ENCODE measurements around the gene ADAM33.

The ADAM33 gene

GRCh38 chr20:3720068-3720467 is 38.3 kb upstream of the ADAM33 start:
- Histone ChIP-seq H3K4me1 (ENCODE audit: control insufficient read depth, insufficient read depth, low read length) (no peaks in the 10 kb centered on the region), H3K9me3 (ENCODE audit: control insufficient read depth, insufficient read depth, low read length) (no peaks in the 10 kb centered on the region), H3K9ac (ENCODE audit: low read depth, low read length) (no peak overlapping the region), H3K4me3 (ENCODE audit: low read depth, low read length) (no peak overlapping the region), H3K36me3 (ENCODE audit: control insufficient read depth, insufficient read depth, low read length) (no peaks in the 10 kb centered on the region), H3K27me3 (ENCODE audit: control insufficient read depth, insufficient read depth, low read length) (no peaks in the 10 kb centered on the region)

- Histone ChIP-seq H3K4me3 (ENCODE audit: low read depth, low read length) (no peak overlapping the region), H3K36me3 (ENCODE audit: control insufficient read depth, insufficient read depth, low read length) (no peaks in the 10 kb centered on the region), H3K27me3 (ENCODE audit: control insufficient read depth, insufficient read depth, low read length) (no peaks in the 10 kb centered on the region), H3K4me1 (ENCODE audit: control insufficient read depth, insufficient read depth, low read length) (no peaks in the 10 kb centered on the region), H3K9me3 (ENCODE audit: control insufficient read depth, insufficient read depth, low read length) (no peaks in the 10 kb centered on the region), H3K9ac (ENCODE audit: low read depth, low read length) (no peak overlapping the region)
Observed at GRCh38 chr20:3719046-3719445, 37.2 kb upstream of the ADAM33 start.

GRCh38 chr20:3716195-3716834 is 34.5 kb upstream of the ADAM33 start:
- Histone ChIP-seq H3K9ac (ENCODE audit: low read depth, low read length) (no peak overlapping the region), H3K27me3 (ENCODE audit: control insufficient read depth, insufficient read depth, low read length) (no peaks in the 10 kb centered on the region), H3K4me3 (ENCODE audit: low read depth, low read length) (no peak overlapping the region), H3K9me3 (ENCODE audit: control insufficient read depth, insufficient read depth, low read length) (no peaks in the 10 kb centered on the region), H3K36me3 (ENCODE audit: control insufficient read depth, insufficient read depth, low read length) (no peaks in the 10 kb centered on the region), H3K4me1 (ENCODE audit: control insufficient read depth, insufficient read depth, low read length) (no peaks in the 10 kb centered on the region)

- Histone ChIP-seq H3K4me3 (ENCODE audit: low read depth, low read length) (no peak overlapping the region), H3K9ac (ENCODE audit: low read depth, low read length) (no peak overlapping the region), H3K27me3 (ENCODE audit: control insufficient read depth, insufficient read depth, low read length) (no peaks in the 10 kb centered on the region), H3K4me1 (ENCODE audit: control insufficient read depth, insufficient read depth, low read length) (no peaks in the 10 kb centered on the region), H3K36me3 (ENCODE audit: control insufficient read depth, insufficient read depth, low read length) (no peaks in the 10 kb centered on the region), H3K9me3 (ENCODE audit: control insufficient read depth, insufficient read depth, low read length) (no peaks in the 10 kb centered on the region)
Observed at GRCh38 chr20:3714092-3714491, 32.3 kb upstream of the ADAM33 start.

- Histone ChIP-seq H3K4me1 (ENCODE audit: control insufficient read depth, insufficient read depth, low read length) (no peaks in the 10 kb centered on the region), H3K27me3 (ENCODE audit: control insufficient read depth, insufficient read depth, low read length) (no peaks in the 10 kb centered on the region), H3K9ac (ENCODE audit: low read depth, low read length) (no peak within 1 kb of the TSS), H3K9me3 (ENCODE audit: control insufficient read depth, insufficient read depth, low read length) (no peaks in the 10 kb centered on the region), H3K4me3 (ENCODE audit: low read depth, low read length) (no peak within 1 kb of the TSS), H3K36me3 (ENCODE audit: control insufficient read depth, insufficient read depth, low read length) (no peaks in the 10 kb centered on the region)
Observed at GRCh38 chr20:3712279-3712873, 30.6 kb upstream of the ADAM33 start, which contains the start of gene SIGLEC1. SIGLEC1 (minus strand) TSS chr20:3712600; CDS start chr20:3707128, 5,472 bp downstream.

- Histone ChIP-seq H3K9ac (ENCODE audit: low read depth, low read length) (no peak overlapping the region), H3K27me3 (ENCODE audit: control insufficient read depth, insufficient read depth, low read length) (no peaks in the 10 kb centered on the region)
Observed at GRCh38 chr20:3711484-3711941, 29.7 kb upstream of the ADAM33 start.

GRCh38 chr20:3710703-3711483 is 29.1 kb upstream of the ADAM33 start:
- Histone ChIP-seq H3K27me3 (ENCODE audit: control insufficient read depth, insufficient read depth, low read length) (no peaks in the 10 kb centered on the region), H3K9ac (ENCODE audit: low read depth, low read length) (no peak overlapping the region), H3K4me1 (ENCODE audit: control insufficient read depth, insufficient read depth, low read length) (no peaks in the 10 kb centered on the region), H3K9me3 (ENCODE audit: control insufficient read depth, insufficient read depth, low read length) (no peaks in the 10 kb centered on the region), H3K4me3 (ENCODE audit: low read depth, low read length) (no peak overlapping the region), H3K36me3 (ENCODE audit: control insufficient read depth, insufficient read depth, low read length) (no peaks in the 10 kb centered on the region)

More at GRCh38 chr20:3711484-3711941, 29.7 kb upstream of the ADAM33 start:
- no peak overlapping the region for H3K4me3 ChIP-seq (ENCODE audit: low read depth, low read length)
- no peaks in the 10 kb centered on the region for H3K9me3 ChIP-seq (ENCODE audit: control insufficient read depth, insufficient read depth, low read length)
- no peaks in the 10 kb centered on the region for H3K36me3 ChIP-seq (ENCODE audit: control insufficient read depth, insufficient read depth, low read length)
- H3K4me1 ChIP-seq (ENCODE audit: control insufficient read depth, insufficient read depth, low read length): no peaks in the 10 kb centered on the region

GRCh38 chr20:3710011-3710466 is 28.2 kb upstream of the ADAM33 start:
- no peak overlapping the region for H3K4me3 ChIP-seq (ENCODE audit: low read depth, low read length)
- H3K27me3 ChIP-seq (ENCODE audit: control insufficient read depth, insufficient read depth, low read length): no peaks in the 10 kb centered on the region
- no peaks in the 10 kb centered on the region for H3K4me1 ChIP-seq (ENCODE audit: control insufficient read depth, insufficient read depth, low read length)
- H3K9ac ChIP-seq (ENCODE audit: low read depth, low read length): no peak overlapping the region
- H3K9me3 ChIP-seq (ENCODE audit: control insufficient read depth, insufficient read depth, low read length): no peaks in the 10 kb centered on the region
- no peaks in the 10 kb centered on the region for H3K36me3 ChIP-seq (ENCODE audit: control insufficient read depth, insufficient read depth, low read length)

- Histone ChIP-seq H3K9me3 (ENCODE audit: control insufficient read depth, insufficient read depth, low read length) (no peaks in the 10 kb centered on the region), H3K27me3 (ENCODE audit: control insufficient read depth, insufficient read depth, low read length) (no peaks in the 10 kb centered on the region), H3K36me3 (ENCODE audit: control insufficient read depth, insufficient read depth, low read length) (no peaks in the 10 kb centered on the region), H3K9ac (ENCODE audit: low read depth, low read length) (no peak overlapping the region), H3K4me3 (ENCODE audit: low read depth, low read length) (no peak overlapping the region), H3K4me1 (ENCODE audit: control insufficient read depth, insufficient read depth, low read length) (no peaks in the 10 kb centered on the region)
Observed at GRCh38 chr20:3707508-3707899, 25.7 kb upstream of the ADAM33 start.

- H3K9ac ChIP-seq (ENCODE audit: low read depth, low read length): no peak overlapping the region
- H3K36me3 ChIP-seq (ENCODE audit: control insufficient read depth, insufficient read depth, low read length): no peaks in the 10 kb centered on the region
- no peaks in the 10 kb centered on the region for H3K9me3 ChIP-seq (ENCODE audit: control insufficient read depth, insufficient read depth, low read length)
- no peaks in the 10 kb centered on the region for H3K27me3 ChIP-seq (ENCODE audit: control insufficient read depth, insufficient read depth, low read length)
- no peak overlapping the region for H3K4me3 ChIP-seq (ENCODE audit: low read depth, low read length)
- no peaks in the 10 kb centered on the region for H3K4me1 ChIP-seq (ENCODE audit: control insufficient read depth, insufficient read depth, low read length)
Observed at GRCh38 chr20:3706774-3707507, 25.1 kb upstream of the ADAM33 start.

GRCh38 chr20:3705970-3706739 is 24.3 kb upstream of the ADAM33 start:
- no peaks in the 10 kb centered on the region for H3K4me1 ChIP-seq (ENCODE audit: control insufficient read depth, insufficient read depth, low read length)
- no peaks in the 10 kb centered on the region for H3K27me3 ChIP-seq (ENCODE audit: control insufficient read depth, insufficient read depth, low read length)
- H3K36me3 ChIP-seq (ENCODE audit: control insufficient read depth, insufficient read depth, low read length): no peaks in the 10 kb centered on the region
- no peaks in the 10 kb centered on the region for H3K9me3 ChIP-seq (ENCODE audit: control insufficient read depth, insufficient read depth, low read length)
- no peak overlapping the region for H3K9ac ChIP-seq (ENCODE audit: low read depth, low read length)
- H3K4me3 ChIP-seq (ENCODE audit: low read depth, low read length): no peak overlapping the region

All from iPS-15b (cell line).